Sigmoid colon (tissue), 7 donors: ENCODE data around the gene MLIP. TPM values are rescaled to one million over a fixed set of nuclear protein-coding genes. Genes with fewer than 3 reads are reported as not detected.

Experiments used
- DNase-seq: peaks from one replicate; pipeline ENCODE4 v3.0.0-alpha.2; 2019
- H3K27ac ChIP-seq, 4 donors: fragments of 200-600 bp; sonication (generic); one replicate each; pipeline ENCODE4 v1.5.1; 2016 to 2019; ENCODE audit warnings: mild to moderate bottlenecking in 1 of 4
- H3K27me3 ChIP-seq, 3 donors: fragments of 200-600 bp; sonication (generic); one replicate each; pipeline ENCODE4 v1.5.1; 2019; ENCODE audit warnings: mild to moderate bottlenecking in 1 of 3
- H3K36me3 ChIP-seq, 4 donors: fragments of 200-600 bp; sonication (generic); one replicate each; pipeline ENCODE4 v1.5.1; 2016 to 2019
- H3K4me1 ChIP-seq, 4 donors: fragments of 200-600 bp; sonication (generic); one replicate each; pipeline ENCODE4 v1.5.1; 2017 to 2019
- H3K4me3 ChIP-seq, 4 donors: fragments of 200-600 bp; sonication (generic); one replicate each; pipeline ENCODE4 v1.5.1; 2017 to 2019; ENCODE audit warnings: mild to moderate bottlenecking in 2 of 4, moderate library complexity in 1 of 4
- H3K9me3 ChIP-seq, 4 donors: fragments of 200-600 bp in 3 of 4; sonication (generic) in 3 of 4; one replicate each; pipeline versions ENCODE4 v1.5.1 to v1.6.1; 2013 to 2019
- EP300 ChIP-seq, 4 donors: sonication (generic); formaldehyde crosslinking; IDR thresholded peaks; one replicate each; pipeline ENCODE4 v1.6.1; 2017; ENCODE audit warnings: antibody characterized with exemption in 4 of 4
- POLR2A ChIP-seq, 2 donors: fragments of 450-650 bp; IDR thresholded peaks; one replicate each; pipeline ENCODE4 v1.6.1; 2016; ENCODE audit warnings: antibody characterized with exemption in 2 of 2, mild to moderate bottlenecking in 2 of 2, moderate library complexity in 2 of 2
- POLR2AphosphoS5 ChIP-seq, 4 donors: sonication (generic); formaldehyde crosslinking; IDR thresholded peaks; one replicate each; pipeline ENCODE4 v1.6.1; 2017; ENCODE audit warnings: antibody characterized with exemption in 4 of 4
- WGBS, 2 donors: extraction: QIAGEN DNeasy Blood & Tissue Kit; methylation state at CpG; one replicate each; pipeline ENCODE4 v1.1.7; 2013; 5-methylcytosine and 5-hydroxymethylcytosine counted together
- intact Hi-C: fragments of 100-400 bp; cut with DNase I; formaldehyde crosslinking; loops from one replicate; pipeline ENCODE4 v1.15.1; 2023
- polyA plus RNA-seq, 3 donors: library from polyadenylated mRNA; stranded (reverse); fragments of 200-250 nt; gene quantifications; one replicate each; pipeline ENCODE4 v1.2.3, GENCODE V29; 2013
- total RNA-seq, 4 donors: library from RNA; depleted of rRNA; stranded (reverse); fragments of >200 nt; gene quantifications; one replicate each; pipeline ENCODE4 v1.1.0, GENCODE V29; 2016
- TF ChIP-seq, protein P1 (sequence below), 4 experiments: fragments of 450-650 bp in 3 of 4; fragments of 200-600 bp in 1 of 4; IDR thresholded peaks; one replicate each; pipeline ENCODE4 v1.5.1; 2016 to 2019; ENCODE audit warnings: antibody characterized with exemption in 4 of 4, mild to moderate bottlenecking in 3 of 4, moderate library complexity in 2 of 4
- donor health status: healthy with polysubstance abuse.
- donor health status: Bipolar disorder and iron deficiency.
- donor health status: healthy.

The MLIP gene
- total and polyA plus RNA-seq, 7 donors: 0.31 to 2.8 (median 1.2) TPM; not detected in 2

DNA sequence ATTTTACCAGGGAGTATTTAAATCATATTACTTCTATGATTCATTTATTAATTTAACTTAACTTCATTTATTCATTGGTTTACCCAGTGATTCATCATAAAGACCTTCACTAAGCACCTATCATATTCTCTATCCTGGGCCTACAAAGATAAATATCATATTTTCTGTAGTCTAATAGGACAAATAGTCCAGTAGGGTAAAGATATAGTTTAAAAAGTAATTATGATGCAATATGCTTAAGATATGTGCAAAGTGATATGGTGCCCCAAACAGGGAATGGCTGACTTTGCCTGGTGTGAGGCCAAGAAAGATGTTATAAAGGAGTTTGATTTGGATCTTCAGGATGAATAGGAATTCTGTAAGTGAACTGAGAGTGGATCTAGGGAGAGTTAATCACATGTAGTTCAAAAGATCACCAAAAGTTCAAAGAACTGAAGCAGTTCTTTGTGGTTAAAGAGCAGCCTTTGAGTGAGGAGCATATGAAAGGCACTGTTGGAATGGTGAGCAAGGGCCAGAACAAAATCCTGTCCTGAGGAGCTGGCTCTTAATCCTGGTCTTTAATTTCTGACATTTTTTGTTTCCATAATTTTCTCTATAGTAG lies 45.5 kb downstream of the MLIP start:
- H3K36me3 ChIP-seq: no peaks in the 10 kb centered on the region
- intact Hi-C loops: no loop called here
- H3K4me3 ChIP-seq: no peak overlapping the region
- no peak for DNase-seq
- H3K9me3 ChIP-seq: no peaks in the 10 kb centered on the region
- no peaks in the 10 kb centered on the region for H3K4me1 ChIP-seq
- H3K27ac ChIP-seq: no peak overlapping the region
- H3K27me3 ChIP-seq: no peaks in the 10 kb centered on the region
- TF ChIP-seq, protein P1, sequence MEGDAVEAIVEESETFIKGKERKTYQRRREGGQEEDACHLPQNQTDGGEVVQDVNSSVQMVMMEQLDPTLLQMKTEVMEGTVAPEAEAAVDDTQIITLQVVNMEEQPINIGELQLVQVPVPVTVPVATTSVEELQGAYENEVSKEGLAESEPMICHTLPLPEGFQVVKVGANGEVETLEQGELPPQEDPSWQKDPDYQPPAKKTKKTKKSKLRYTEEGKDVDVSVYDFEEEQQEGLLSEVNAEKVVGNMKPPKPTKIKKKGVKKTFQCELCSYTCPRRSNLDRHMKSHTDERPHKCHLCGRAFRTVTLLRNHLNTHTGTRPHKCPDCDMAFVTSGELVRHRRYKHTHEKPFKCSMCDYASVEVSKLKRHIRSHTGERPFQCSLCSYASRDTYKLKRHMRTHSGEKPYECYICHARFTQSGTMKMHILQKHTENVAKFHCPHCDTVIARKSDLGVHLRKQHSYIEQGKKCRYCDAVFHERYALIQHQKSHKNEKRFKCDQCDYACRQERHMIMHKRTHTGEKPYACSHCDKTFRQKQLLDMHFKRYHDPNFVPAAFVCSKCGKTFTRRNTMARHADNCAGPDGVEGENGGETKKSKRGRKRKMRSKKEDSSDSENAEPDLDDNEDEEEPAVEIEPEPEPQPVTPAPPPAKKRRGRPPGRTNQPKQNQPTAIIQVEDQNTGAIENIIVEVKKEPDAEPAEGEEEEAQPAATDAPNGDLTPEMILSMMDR (IDR thresholded peaks at IDR 0.05): no peak
- TF ChIP-seq POLR2A (IDR thresholded peaks at IDR 0.05) (no peak), EP300 (IDR thresholded peaks at IDR 0.05) (no peak), POLR2AphosphoS5 (IDR thresholded peaks at IDR 0.05) (no peak)

DNA sequence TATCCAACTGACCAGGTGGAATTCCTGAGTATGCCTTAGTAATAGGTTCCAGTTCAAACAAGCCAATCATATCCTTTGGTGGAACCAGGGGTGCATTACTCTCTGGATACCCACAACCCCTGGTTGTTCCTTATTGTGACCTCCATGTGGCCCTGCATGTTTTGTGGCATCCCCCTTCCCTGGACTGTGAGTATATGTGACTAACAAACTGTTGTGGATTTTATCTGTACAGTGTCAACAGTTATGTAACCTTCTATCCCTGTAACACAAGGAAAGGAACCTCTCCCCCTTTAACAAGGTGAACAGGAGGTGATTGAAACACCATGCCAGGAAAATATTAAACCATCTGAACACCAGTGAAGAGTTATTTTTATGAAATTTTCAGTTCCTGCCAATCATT lies 46.2 kb downstream of the MLIP start:
- H3K4me1 ChIP-seq: no peaks in the 10 kb centered on the region
- TF ChIP-seq POLR2A (IDR thresholded peaks at IDR 0.05): no peak
- no peak for TF ChIP-seq EP300 (IDR thresholded peaks at IDR 0.05)
- TF ChIP-seq, protein P1 (IDR thresholded peaks at IDR 0.05): no peak
- no peak for TF ChIP-seq POLR2AphosphoS5 (IDR thresholded peaks at IDR 0.05)
- no peak for DNase-seq
- no peaks in the 10 kb centered on the region for H3K36me3 ChIP-seq
- no peak overlapping the region for H3K27ac ChIP-seq
- no peaks in the 10 kb centered on the region for H3K9me3 ChIP-seq
- intact Hi-C loops: no loop called here
- no peaks in the 10 kb centered on the region for H3K27me3 ChIP-seq
- no peak overlapping the region for H3K4me3 ChIP-seq

DNA sequence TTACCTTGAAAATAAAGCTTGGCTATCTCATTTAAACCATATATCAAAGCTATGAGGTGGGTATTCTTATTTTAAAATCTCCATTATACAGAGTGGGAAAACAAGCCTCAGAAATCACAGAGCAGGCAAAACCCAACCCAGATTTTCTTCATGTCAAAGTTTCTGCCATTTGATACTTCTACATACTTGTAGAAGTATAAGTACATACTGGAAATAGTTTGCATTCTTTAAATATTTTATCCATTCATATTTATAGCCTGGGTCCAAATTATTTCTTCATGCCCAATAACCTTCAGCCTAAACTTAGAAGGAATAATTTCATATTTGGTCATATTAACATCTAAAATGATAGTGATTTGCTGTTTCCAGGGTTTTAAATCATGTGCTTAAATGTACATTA lies 61.8 kb downstream of the MLIP start:
- Histone ChIP-seq H3K4me1 (no peaks in the 10 kb centered on the region), H3K4me3 (no peak overlapping the region), H3K27me3 (no peaks in the 10 kb centered on the region), H3K27ac (no peak overlapping the region), H3K36me3 (no peaks in the 10 kb centered on the region), H3K9me3 (no peaks in the 10 kb centered on the region)
- TF ChIP-seq POLR2A (IDR thresholded peaks at IDR 0.05) (no peak), EP300 (IDR thresholded peaks at IDR 0.05) (no peak), POLR2AphosphoS5 (IDR thresholded peaks at IDR 0.05) (no peak)
- TF ChIP-seq, protein P1 (IDR thresholded peaks at IDR 0.05): no peak
- intact Hi-C loops: no loop called here
- DNase-seq: no peak

DNA sequence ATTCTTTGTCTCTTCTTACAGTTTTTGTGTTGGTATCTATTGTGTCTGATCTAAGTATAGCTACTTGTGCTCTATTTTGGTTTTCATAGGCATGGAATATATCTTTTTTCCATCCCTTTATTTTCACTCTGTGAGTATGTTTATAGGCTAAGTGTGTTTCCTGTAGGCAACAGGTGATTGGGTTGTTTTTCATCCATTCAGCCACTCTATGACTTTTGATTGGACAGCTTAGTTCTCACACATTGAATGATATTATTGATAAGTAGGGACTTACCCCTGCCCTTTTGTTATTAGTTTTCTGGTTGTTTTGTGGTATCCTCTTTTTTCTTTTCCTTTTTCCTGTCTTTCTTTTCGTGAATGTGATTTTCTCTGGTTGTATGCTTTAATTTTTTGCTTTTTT lies 67.9 kb downstream of the MLIP start:
- 0 to 45% methylated on average over 1 of the region's 1 CpG for WGBS, 2 donors
- no peak for TF ChIP-seq POLR2AphosphoS5 (IDR thresholded peaks at IDR 0.05)
- TF ChIP-seq, protein P1 (IDR thresholded peaks at IDR 0.05): no peak
- TF ChIP-seq EP300 (IDR thresholded peaks at IDR 0.05): no peak
- TF ChIP-seq POLR2A (IDR thresholded peaks at IDR 0.05): no peak
- intact Hi-C loops: no loop called here

DNA sequence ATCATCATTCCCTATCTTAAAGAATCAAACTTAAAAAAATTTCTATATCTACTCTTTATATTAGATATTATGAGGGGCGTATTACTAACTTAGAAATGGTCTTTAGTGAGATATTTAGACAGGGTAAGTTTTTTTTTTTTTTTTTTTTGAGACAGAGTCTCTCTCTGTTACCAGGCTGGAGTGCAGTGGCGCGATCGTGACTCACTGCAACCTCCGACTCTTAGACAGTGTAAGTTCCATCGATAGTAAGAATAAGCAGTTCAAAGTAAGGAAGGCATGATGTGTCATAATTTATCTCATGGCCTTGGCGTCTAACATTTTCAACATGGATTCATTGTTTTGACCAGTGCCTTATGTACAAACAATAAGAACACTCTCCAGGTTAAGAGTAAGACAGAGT lies 72.4 kb downstream of the MLIP start:
- H3K4me3 ChIP-seq: no peak overlapping the region
- no peak for DNase-seq

More for the DNA sequence above, 67.9 kb downstream of the MLIP start:
- Histone ChIP-seq H3K27ac (no peak overlapping the region), H3K9me3 (no peaks in the 10 kb centered on the region), H3K4me3 (no peak overlapping the region), H3K36me3 (no peaks in the 10 kb centered on the region), H3K27me3 (no peaks in the 10 kb centered on the region), H3K4me1 (no peaks in the 10 kb centered on the region)
- DNase-seq: no peak

More for the DNA sequence above, 72.4 kb downstream of the MLIP start:
- no peaks in the 10 kb centered on the region for H3K27me3 ChIP-seq
- intact Hi-C loops: no loop called here
- no peak overlapping the region for H3K27ac ChIP-seq
- H3K36me3 ChIP-seq: no peaks in the 10 kb centered on the region
- H3K4me1 ChIP-seq: no peaks in the 10 kb centered on the region
- WGBS, 2 donors: 96% methylated on average over 7 of the region's 7 CpGs
- no peaks in the 10 kb centered on the region for H3K9me3 ChIP-seq
- TF ChIP-seq POLR2AphosphoS5 (IDR thresholded peaks at IDR 0.05): no peak
- no peak for TF ChIP-seq EP300 (IDR thresholded peaks at IDR 0.05)
- no peak for TF ChIP-seq POLR2A (IDR thresholded peaks at IDR 0.05)
- TF ChIP-seq, protein P1 (IDR thresholded peaks at IDR 0.05): no peak
